GM19239 (cell line): ENCODE results near the gene PIP4K2C.

Experiments
- DNase-seq: peaks from one replicate; pipeline ENCODE4 v3.0.0; 2011; ENCODE audit warnings: low spot score; ENCODE audit not compliant: insufficient read length
- FAIRE-seq: peaks from 2 replicates; lab custom pipeline; 2011; peaks lifted over from hg19 to GRCh38; lab: Jason Lieb, UNC

Gene PIP4K2C

DNA sequence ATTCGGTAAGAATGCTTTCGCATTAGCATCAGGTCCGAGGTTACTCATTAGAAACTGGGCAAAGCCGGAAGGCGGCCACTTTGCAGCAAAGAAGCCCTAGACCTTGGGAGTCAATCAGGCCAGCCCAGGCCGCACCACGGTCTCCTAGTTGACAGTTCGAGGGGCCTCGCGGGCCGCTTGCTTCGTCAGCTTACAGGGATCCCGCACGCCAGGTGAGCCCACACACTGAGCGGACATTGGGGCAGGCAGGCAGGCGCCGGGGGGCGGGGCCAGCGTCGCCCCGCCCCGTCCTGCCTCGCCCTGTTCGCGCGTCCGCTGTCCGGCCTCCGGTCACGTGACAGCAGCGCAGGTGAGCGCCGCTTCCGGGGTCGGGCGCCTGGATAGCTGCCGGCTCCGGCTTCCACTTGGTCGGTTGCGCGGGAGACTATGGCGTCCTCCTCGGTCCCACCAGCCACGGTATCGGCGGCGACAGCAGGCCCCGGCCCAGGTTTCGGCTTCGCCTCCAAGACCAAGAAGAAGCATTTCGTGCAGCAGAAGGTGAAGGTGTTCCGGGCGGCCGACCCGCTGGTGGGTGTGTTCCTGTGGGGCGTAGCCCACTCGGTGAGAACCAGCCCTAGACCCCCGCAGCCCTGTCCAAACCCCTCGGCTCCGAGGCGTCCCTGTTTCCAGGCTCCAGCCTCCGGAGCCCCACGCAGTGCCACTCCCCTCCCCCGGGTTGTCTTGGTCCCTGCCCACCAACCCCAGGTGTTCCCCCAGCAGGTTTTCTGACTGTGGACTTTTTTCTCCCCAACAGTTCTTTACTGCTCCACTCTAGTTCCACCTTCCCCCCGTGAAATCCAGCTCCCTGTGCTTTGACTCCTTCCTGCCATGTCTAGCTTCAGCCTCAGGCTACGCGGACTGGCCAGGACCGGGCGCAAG lies at the start of gene PIP4K2C:
Gene PIP4K2C (plus strand): TSS at position 329 of the 918 bp plus-strand sequence. CDS start 98 bp downstream, at position 427.
- FAIRE-seq: peak; percentile 71
- DNase-seq: peak; percentile 93

GRCh38 chr12:57541717-57542116 lies 49.3 kb upstream of the PIP4K2C start:
- DNase-seq (no peak), FAIRE-seq (no peak)

DNA sequence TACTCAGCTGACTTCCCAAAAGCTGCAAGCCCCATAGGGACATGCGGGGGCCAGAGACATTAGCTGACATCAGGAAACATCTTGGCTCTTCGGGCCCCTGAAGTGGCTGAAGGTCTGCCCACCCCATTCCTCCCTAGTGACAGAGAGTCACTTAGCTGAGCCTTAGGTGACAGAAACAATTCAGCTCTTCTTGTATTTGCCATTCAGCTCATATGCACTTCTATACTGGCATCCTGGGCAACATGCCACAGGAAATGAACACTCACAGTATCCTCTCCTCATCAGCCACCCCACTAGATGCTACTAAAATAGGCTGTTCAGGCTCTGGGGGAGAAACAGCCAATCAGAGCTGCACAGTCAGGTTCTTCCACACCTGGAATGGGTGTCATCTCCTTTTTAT lies 47.4 kb upstream of the PIP4K2C start:
- DNase-seq (no peak), FAIRE-seq (no peak)

GRCh38 chr12:57545809-57546437 lies 45.1 kb upstream of the PIP4K2C start:
- DNase-seq (no peak), FAIRE-seq (no peak)

GRCh38 chr12:57546438-57547287 lies 44.3 kb upstream of the PIP4K2C start, which contains the start of gene DCTN2:
Gene DCTN2 (minus strand): TSS chr12:57547192. CDS start chr12:57547063, 129 bp downstream.
- DNase-seq: peak; percentile 99
- FAIRE-seq: peak; percentile 94

- FAIRE-seq: no peak
- no peak for DNase-seq
Measured at GRCh38 chr12:57547288-57548012, 43.5 kb upstream of the PIP4K2C start.

- FAIRE-seq (no peak), DNase-seq (no peak)
Measured at GRCh38 chr12:57548013-57548315, 43.0 kb upstream of the PIP4K2C start.

- FAIRE-seq: no peak
- no peak for DNase-seq
Measured at GRCh38 chr12:57548488-57548887, 42.5 kb upstream of the PIP4K2C start.

- no peak for FAIRE-seq
- no peak for DNase-seq
Measured at GRCh38 chr12:57549203-57549908, 41.6 kb upstream of the PIP4K2C start.

DNA sequence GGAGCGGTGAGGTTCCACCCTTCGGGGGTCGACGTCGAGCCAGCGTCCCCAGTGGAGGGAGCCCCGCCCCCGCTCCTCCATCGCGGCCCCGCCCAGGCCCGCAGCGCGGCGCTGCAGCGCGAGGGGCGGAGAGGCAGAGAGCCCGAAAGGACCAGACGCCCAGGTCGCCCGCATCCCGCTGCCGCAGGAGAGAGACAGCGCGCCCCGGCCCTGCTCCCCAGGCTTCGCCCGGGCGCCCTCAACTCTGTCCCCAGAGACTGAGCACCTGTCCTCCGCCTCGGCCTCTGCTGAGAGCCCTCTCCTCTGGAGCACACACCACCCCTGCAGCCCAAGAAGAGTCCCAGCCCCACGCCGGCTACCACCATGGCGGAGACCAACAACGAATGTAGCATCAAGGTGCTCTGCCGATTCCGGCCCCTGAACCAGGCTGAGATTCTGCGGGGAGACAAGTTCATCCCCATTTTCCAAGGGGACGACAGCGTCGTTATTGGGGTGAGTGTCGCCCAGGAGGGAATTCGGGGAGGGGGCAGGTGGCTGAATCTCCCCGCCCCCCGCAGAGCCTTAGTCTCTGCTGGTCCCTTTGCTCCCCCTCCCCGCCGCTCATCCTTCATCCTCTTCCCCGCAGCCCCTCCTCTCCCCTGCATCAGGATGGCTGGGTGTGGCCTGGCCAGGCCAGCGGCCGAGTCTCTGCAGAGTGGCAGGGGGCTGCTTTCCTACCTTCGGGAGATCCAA lies 40.9 kb upstream of the PIP4K2C start, which contains the start of gene KIF5A:
Gene KIF5A (plus strand): TSS at position 136 of the 732 bp plus-strand sequence. CDS start 228 bp downstream, at position 364.
- no peak for FAIRE-seq

GRCh38 chr12:57550641-57551549 lies 40.1 kb upstream of the PIP4K2C start:
- FAIRE-seq (no peak), DNase-seq (no peak)

More for the DNA sequence above, 40.9 kb upstream of the PIP4K2C start, which contains the start of gene KIF5A:
- peak; percentile 60 for DNase-seq

DNA sequence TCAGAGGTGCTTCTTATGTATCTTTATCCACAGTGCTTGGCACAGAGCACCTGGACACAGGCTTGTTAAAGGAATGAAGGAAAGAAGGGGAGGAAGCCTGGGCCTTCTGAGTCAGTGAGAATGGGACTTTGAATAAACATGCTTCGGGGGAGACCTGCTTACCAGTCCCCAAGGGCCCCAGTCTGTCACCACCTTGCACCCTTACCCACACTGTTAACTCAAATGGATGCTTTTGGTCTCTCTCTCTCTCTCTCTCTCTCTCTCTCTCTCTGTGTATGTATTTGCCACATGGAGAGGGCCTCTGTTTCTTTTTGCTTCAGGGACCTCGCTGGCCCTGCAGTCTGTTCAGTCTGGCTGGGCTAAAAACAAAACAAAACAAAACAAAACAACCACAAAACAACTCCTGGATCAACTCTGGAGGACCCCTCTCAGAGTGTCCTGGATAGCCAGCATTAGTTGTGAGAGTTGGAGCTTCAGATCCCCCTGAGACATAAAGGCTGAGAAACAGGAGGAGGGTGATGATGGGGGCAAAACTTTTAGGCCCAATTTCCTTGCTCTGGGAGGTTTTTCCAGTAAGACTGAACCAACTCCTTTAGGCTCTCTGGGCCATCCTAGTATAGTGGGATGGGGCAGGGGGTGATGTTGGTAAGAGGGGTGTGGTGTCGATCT lies 39.2 kb upstream of the PIP4K2C start:
- DNase-seq (no peak), FAIRE-seq (no peak)

GRCh38 chr12:57552306-57552651 lies 38.7 kb upstream of the PIP4K2C start:
- no peak for DNase-seq
- no peak for FAIRE-seq

DNA sequence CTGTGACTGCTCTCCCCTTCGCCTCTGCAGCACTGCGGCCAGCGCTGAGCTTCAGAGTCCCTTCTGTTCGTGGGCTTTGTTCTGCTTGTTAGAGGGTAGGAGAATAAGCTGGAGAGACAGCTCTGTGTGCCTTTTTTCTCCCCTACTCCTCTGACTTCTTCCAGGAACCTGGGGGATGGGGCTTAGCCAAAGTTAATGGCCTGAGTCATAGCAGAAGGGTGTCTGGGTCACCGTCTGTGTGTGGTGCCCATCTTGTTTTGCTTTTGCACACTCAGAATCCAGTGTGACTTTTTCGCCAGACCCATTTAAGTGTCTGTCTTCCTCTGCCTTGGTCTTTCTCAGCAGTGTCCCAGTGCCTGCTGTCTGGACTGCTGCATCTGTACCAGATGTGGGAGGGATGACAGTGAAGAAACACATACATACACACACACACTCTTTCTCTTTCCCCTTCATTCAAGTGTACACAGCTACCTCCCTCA lies 38.1 kb upstream of the PIP4K2C start:
- no peak for FAIRE-seq
- no peak for DNase-seq

DNA sequence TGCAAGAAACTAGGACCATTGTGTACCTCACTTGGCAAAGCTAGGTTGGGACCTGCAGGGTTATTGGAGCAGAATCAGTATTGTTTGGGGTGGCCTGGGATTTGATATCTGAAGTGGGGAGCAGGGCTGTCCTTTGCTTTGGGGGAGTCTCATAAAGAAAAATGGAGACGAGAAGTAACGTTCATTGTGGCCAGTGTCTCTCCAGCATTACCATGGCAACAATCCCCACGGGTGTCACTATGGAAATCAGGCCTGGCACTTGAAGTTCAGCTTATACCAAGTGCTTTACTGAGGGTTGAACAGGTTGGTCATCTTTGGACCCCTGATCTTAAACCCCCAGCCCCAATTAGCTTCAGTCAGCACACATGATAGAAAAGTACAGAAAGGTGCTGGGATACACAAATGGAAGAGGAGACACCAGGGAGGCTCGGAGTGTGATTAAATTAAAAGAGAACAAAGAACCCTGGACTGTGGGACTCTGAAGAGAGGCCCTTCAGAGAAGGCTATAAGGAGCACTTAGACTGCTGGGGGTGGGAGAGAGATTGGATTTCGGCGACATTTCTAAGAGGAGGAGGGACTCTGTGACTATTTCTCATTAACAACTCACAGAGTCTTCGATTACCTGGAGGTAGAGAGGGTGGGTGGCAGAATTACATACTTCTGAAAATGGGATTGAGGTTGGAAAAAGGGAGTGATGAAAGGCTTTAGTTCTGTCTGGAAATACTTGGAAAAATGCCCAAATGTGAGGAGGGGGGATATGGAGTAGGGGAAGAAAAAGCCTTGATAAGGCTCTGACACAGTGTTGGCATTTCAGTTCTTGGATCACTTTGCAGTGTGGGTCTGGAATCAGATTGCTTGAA lies 37.4 kb upstream of the PIP4K2C start:
- DNase-seq (no peak), FAIRE-seq (no peak)

- no peak for FAIRE-seq
- DNase-seq: no peak
Measured at GRCh38 chr12:57554453-57554852, 36.5 kb upstream of the PIP4K2C start.
